Neural cell (in vitro differentiated cells): ENCODE data around the gene CRHR1. TPM values are rescaled to one million over a fixed set of nuclear protein-coding genes. Genes with fewer than 3 reads are reported as not detected.
A peak's percentile ranks its signal among the peaks of the same experiment; 100 is the strongest.

ENCODE experiments used
- H2AFZ ChIP-seq: fragments of 200-600, 300-800 bp; sonication (generic), shearing (Covaris generic); 2 replicates; pipeline ENCODE4 v1.6.0; 2014; ENCODE audit warnings: low read depth, mild to moderate bottlenecking, antibody characterized with exemption, low read length, moderate library complexity
- H3F3A ChIP-seq: fragments of 200-600 bp; shearing (Covaris generic); 2 replicates; pipeline ENCODE4 v1.6.1; 2016; ENCODE audit warnings: mild to moderate bottlenecking, moderate library complexity, mixed read lengths, antibody characterized with exemption, low read length; ENCODE audit not compliant: insufficient read depth, poor library complexity, severe bottlenecking
- H3K27ac ChIP-seq: fragments of 200-600, 300-800 bp; sonication (generic), shearing (Covaris generic); 2 replicates; pipeline ENCODE4 v1.5.1; 2014; ENCODE audit warnings: mild to moderate bottlenecking, low read length, moderate library complexity
- H3K27me3 ChIP-seq: fragments of 300-800, 200-600 bp; sonication (generic), shearing (Covaris generic); 2 replicates; pipeline ENCODE4 v1.6.0; 2014; ENCODE audit warnings: mild to moderate bottlenecking, low read depth, low read length, moderate library complexity; ENCODE audit not compliant: insufficient read depth
- H3K36me3 ChIP-seq: fragments of 300-800, 200-600 bp; sonication (generic), shearing (Covaris generic); 2 replicates; pipeline ENCODE4 v1.5.1; 2014; ENCODE audit warnings: mild to moderate bottlenecking, antibody characterized with exemption, low read length, moderate library complexity; ENCODE audit not compliant: insufficient read depth
- H3K4me2 ChIP-seq: fragments of 300-800, 200-600 bp; sonication (generic), shearing (Covaris generic); 2 replicates; pipeline ENCODE4 v1.6.0; 2014; ENCODE audit warnings: mild to moderate bottlenecking, low read length
- H3K4me3 ChIP-seq: fragments of 300-800, 200-600 bp; sonication (generic), shearing (Covaris generic); 2 replicates; pipeline ENCODE4 v1.5.1; 2014; ENCODE audit warnings: mild to moderate bottlenecking, low read length, moderate library complexity
- H3K79me2 ChIP-seq: fragments of 200-600 bp; shearing (Covaris generic); replicated peaks from 2 replicates; pipeline ENCODE4 v1.6.0; 2014; ENCODE audit warnings: mild to moderate bottlenecking, low read length, moderate library complexity; ENCODE audit not compliant: insufficient read depth
- H3K9ac ChIP-seq: fragments of 300-800, 200-600 bp; sonication (generic), shearing (Covaris generic); 2 replicates; pipeline ENCODE4 v1.6.1; 2016; ENCODE audit warnings: mild to moderate bottlenecking, low read length, mixed read lengths
- H3K9me2 ChIP-seq: fragments of 200-600 bp; shearing (Covaris generic); 2 replicates; pipeline ENCODE4 v1.6.1; 2016; ENCODE audit warnings: mild to moderate bottlenecking, low read length, mixed read lengths; ENCODE audit not compliant: insufficient read depth
- H3K9me3 ChIP-seq: fragments of 200-600, 300-800 bp; sonication (generic), shearing (Covaris generic); 2 replicates; pipeline ENCODE4 v1.6.1; 2016; ENCODE audit warnings: mild to moderate bottlenecking, mixed run types, low read length, moderate library complexity, mixed read lengths
- H4K20me1 ChIP-seq: fragments of 200-600 bp; shearing (Covaris generic); 2 replicates; pipeline ENCODE4 v1.6.1; 2016; ENCODE audit warnings: mild to moderate bottlenecking, mixed run types; ENCODE audit not compliant: insufficient read depth
- EP300 ChIP-seq: fragments of 450-650 bp; conservative IDR thresholded peaks from 2 replicates; pipeline ENCODE4 v1.6.1; 2014; ENCODE audit warnings: antibody characterized with exemption, mild to moderate bottlenecking, moderate library complexity; ENCODE audit not compliant: poor library complexity, severe bottlenecking
- EZH2 ChIP-seq: fragments of 200-600, 300-800 bp; shearing (Covaris generic), sonication (generic); IDR thresholded peaks from 2 replicates; pipeline ENCODE4 v1.6.1; 2014; ENCODE audit warnings: antibody characterized with exemption, low read length, borderline replicate concordance, mild to moderate bottlenecking; ENCODE audit not compliant: insufficient read depth, poor library complexity, severe bottlenecking
- MXI1 ChIP-seq: fragments of 450-650 bp; conservative IDR thresholded peaks from 2 replicates; pipeline ENCODE4 v1.6.1; 2014; ENCODE audit warnings: antibody characterized with exemption, mild to moderate bottlenecking; ENCODE audit not compliant: poor library complexity, severe bottlenecking
- POLR2AphosphoS5 ChIP-seq: IDR thresholded peaks from 2 replicates; pipeline ENCODE4 v1.6.1; 2012
- RAD21 ChIP-seq: fragments of 450-650 bp; conservative IDR thresholded peaks from 2 replicates; pipeline ENCODE4 v1.6.1; 2014; ENCODE audit warnings: antibody characterized with exemption, mild to moderate bottlenecking, moderate library complexity
- SMC3 ChIP-seq: fragments of 450-650 bp; conservative IDR thresholded peaks from 2 replicates; pipeline ENCODE4 v1.6.1; 2014; ENCODE audit warnings: antibody characterized with exemption, mild to moderate bottlenecking, moderate library complexity; ENCODE audit not compliant: poor library complexity
- TAF1 ChIP-seq: IDR thresholded peaks from 2 replicates; pipeline ENCODE4 v1.6.1; 2012; ENCODE audit warnings: low read depth
- polyA plus RNA-seq: library from polyadenylated mRNA; depleted of rRNA; stranded (reverse); fragments of >200 nt; gene quantifications from 2 replicates; pipeline ENCODE4 v1.2.3, GENCODE V29; 2014
- TF ChIP-seq, protein P1 (sequence below): fragments of 450-650 bp; IDR thresholded peaks from 2 replicates; pipeline ENCODE4 v1.5.1; 2014; ENCODE audit warnings: antibody characterized with exemption, mild to moderate bottlenecking, moderate library complexity; ENCODE audit not compliant: poor library complexity, severe bottlenecking
- TF ChIP-seq, protein P2 (sequence below): IDR thresholded peaks from 2 replicates; pipeline ENCODE4 v1.6.1; 2012; ENCODE audit warnings: borderline replicate concordance

Gene CRHR1
- polyA plus RNA-seq, 1 donor from 2014 or later: 4.5 TPM

DNA sequence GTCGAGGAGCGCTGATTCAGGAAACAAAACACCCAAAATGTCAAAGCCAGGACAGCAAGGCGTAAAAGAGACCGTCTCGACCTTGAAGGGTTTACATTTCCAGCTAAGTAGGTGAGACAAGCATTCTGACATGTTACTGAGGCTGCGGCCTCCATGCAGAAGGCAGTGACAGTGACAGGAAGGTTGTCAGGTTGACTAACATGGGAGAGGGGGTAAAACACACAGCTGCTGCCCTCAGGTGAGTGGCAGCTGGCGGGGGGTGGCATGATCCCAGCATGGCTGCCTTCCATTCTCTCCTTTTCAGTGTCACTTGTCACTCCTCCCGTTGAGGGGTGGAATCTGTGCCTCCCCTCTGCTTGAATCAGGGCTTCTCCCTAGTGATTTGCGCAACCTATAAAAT lies 31.9 kb upstream of the CRHR1 start:
- H3K27me3 ChIP-seq: no peaks in the 10 kb centered on the region

DNA sequence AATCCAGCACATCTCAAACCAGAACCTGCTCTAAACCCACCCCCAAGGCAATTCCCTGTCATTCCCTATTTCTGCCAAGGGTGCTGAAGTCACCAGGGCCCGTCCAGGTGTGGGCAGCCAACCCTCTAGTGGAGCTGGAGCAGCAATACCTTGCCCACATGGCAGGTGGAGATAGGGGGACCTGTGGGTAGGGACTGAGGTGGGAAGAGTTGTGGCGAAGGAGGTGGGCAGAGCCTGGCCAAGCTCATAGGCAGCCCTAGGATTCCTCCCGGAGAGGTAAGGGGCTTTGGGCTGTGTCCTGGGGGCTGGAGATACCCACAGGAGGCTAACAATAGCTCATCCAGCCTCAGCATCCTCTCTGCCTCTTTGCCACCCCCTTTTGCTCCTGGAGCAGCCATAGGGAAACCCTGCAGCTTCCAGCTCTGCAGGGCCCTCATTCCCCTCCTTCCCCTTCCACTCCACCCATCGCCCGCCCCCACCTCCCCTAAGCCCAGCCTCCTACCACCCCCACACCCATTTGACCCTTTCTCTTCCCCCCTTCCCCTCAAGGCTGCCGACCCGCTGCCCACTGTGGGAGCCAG lies 30.4 kb upstream of the CRHR1 start:
- Histone ChIP-seq H3K36me3 (no peaks in the 10 kb centered on the region), H3K27ac (no peak overlapping the region), H2AFZ (no peak overlapping the region), H3K79me2 (no peaks in the 10 kb centered on the region), H3F3A (no peaks in the 10 kb centered on the region), H4K20me1 (no peaks in the 10 kb centered on the region), H3K4me2 (no peak overlapping the region), H3K9me3 (no peaks in the 10 kb centered on the region), H3K9me2 (no peaks in the 10 kb centered on the region), H3K4me3 (no peak overlapping the region), H3K9ac (no peak overlapping the region), H3K27me3 (no peaks in the 10 kb centered on the region)
- no peak for TF ChIP-seq MXI1
- TF ChIP-seq, protein P1, sequence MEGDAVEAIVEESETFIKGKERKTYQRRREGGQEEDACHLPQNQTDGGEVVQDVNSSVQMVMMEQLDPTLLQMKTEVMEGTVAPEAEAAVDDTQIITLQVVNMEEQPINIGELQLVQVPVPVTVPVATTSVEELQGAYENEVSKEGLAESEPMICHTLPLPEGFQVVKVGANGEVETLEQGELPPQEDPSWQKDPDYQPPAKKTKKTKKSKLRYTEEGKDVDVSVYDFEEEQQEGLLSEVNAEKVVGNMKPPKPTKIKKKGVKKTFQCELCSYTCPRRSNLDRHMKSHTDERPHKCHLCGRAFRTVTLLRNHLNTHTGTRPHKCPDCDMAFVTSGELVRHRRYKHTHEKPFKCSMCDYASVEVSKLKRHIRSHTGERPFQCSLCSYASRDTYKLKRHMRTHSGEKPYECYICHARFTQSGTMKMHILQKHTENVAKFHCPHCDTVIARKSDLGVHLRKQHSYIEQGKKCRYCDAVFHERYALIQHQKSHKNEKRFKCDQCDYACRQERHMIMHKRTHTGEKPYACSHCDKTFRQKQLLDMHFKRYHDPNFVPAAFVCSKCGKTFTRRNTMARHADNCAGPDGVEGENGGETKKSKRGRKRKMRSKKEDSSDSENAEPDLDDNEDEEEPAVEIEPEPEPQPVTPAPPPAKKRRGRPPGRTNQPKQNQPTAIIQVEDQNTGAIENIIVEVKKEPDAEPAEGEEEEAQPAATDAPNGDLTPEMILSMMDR: no peak
- no peak for TF ChIP-seq SMC3

More for the DNA sequence above, 31.9 kb upstream of the CRHR1 start:
- no peaks in the 10 kb centered on the region for H3K9me2 ChIP-seq
- no peaks in the 10 kb centered on the region for H4K20me1 ChIP-seq
- H3K27ac ChIP-seq: peak overlapping the region; percentile 55
- H3K36me3 ChIP-seq: no peaks in the 10 kb centered on the region
- TF ChIP-seq POLR2AphosphoS5 (peak; percentile 81), EP300 (peak; percentile 97), SMC3 (no peak)
- TF ChIP-seq, protein P1: no peak
- H3K9ac ChIP-seq: no peak overlapping the region
- no peaks in the 10 kb centered on the region for H3K9me3 ChIP-seq
- no peaks in the 10 kb centered on the region for H3F3A ChIP-seq
- H3K4me3 ChIP-seq: peak overlapping the region; percentile 34
- no peak overlapping the region for H2AFZ ChIP-seq
- H3K4me2 ChIP-seq: no peak overlapping the region
- no peaks in the 10 kb centered on the region for H3K79me2 ChIP-seq

- Histone ChIP-seq H4K20me1 (no peaks in the 10 kb centered on the region), H3K79me2 (no peaks in the 10 kb centered on the region), H3K9ac (no peak overlapping the region), H3F3A (no peaks in the 10 kb centered on the region), H3K27ac (no peak overlapping the region), H3K4me3 (no peak overlapping the region), H3K27me3 (no peaks in the 10 kb centered on the region), H3K9me2 (no peaks in the 10 kb centered on the region), H2AFZ (no peak overlapping the region), H3K36me3 (no peaks in the 10 kb centered on the region), H3K9me3 (no peaks in the 10 kb centered on the region), H3K4me2 (no peak overlapping the region)
- TF ChIP-seq MXI1 (no peak), SMC3 (no peak), POLR2AphosphoS5 (no peak), EZH2 (no peak), EP300 (no peak), TAF1 (no peak), RAD21 (no peak)
- TF ChIP-seq, protein P1: no peak
- TF ChIP-seq, protein P2, sequence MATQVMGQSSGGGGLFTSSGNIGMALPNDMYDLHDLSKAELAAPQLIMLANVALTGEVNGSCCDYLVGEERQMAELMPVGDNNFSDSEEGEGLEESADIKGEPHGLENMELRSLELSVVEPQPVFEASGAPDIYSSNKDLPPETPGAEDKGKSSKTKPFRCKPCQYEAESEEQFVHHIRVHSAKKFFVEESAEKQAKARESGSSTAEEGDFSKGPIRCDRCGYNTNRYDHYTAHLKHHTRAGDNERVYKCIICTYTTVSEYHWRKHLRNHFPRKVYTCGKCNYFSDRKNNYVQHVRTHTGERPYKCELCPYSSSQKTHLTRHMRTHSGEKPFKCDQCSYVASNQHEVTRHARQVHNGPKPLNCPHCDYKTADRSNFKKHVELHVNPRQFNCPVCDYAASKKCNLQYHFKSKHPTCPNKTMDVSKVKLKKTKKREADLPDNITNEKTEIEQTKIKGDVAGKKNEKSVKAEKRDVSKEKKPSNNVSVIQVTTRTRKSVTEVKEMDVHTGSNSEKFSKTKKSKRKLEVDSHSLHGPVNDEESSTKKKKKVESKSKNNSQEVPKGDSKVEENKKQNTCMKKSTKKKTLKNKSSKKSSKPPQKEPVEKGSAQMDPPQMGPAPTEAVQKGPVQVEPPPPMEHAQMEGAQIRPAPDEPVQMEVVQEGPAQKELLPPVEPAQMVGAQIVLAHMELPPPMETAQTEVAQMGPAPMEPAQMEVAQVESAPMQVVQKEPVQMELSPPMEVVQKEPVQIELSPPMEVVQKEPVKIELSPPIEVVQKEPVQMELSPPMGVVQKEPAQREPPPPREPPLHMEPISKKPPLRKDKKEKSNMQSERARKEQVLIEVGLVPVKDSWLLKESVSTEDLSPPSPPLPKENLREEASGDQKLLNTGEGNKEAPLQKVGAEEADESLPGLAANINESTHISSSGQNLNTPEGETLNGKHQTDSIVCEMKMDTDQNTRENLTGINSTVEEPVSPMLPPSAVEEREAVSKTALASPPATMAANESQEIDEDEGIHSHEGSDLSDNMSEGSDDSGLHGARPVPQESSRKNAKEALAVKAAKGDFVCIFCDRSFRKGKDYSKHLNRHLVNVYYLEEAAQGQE: no peak
Observed at GRCh38 chr17:45755050-45755449, 29.1 kb upstream of the CRHR1 start.
